ENCODE measurements around the gene KIAA0753.

DNA sequence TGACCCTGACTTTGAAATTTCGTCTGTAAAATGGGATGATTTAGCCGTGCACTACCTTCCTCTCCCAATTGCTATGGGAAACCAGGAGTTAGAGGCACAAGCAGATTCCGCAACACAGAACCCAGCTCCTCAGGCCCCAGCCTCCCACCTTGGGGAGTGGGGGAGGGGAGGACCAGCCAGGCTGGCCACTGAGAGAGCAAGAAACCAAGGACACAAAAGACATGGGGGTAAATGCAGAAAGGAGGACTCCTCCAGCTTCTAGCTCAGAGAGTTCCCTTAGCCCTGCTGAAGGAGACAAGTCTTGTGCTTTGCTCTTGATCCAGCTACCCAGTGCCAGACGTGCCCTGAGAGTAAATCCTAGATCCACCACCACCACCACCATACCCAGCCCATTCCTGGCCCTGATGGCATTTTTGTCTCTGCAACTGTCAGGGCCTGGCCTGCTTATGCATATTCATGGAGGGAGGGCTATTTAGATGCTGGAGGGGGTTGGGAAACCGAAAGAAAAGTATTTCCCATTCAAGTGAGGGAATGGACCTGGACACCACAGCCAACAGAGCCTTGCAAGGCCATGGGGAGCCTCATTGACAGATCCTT is 110.1 kb downstream of the KIAA0753 start:
- TF ChIP-seq, protein P1, sequence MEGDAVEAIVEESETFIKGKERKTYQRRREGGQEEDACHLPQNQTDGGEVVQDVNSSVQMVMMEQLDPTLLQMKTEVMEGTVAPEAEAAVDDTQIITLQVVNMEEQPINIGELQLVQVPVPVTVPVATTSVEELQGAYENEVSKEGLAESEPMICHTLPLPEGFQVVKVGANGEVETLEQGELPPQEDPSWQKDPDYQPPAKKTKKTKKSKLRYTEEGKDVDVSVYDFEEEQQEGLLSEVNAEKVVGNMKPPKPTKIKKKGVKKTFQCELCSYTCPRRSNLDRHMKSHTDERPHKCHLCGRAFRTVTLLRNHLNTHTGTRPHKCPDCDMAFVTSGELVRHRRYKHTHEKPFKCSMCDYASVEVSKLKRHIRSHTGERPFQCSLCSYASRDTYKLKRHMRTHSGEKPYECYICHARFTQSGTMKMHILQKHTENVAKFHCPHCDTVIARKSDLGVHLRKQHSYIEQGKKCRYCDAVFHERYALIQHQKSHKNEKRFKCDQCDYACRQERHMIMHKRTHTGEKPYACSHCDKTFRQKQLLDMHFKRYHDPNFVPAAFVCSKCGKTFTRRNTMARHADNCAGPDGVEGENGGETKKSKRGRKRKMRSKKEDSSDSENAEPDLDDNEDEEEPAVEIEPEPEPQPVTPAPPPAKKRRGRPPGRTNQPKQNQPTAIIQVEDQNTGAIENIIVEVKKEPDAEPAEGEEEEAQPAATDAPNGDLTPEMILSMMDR (IDR thresholded peaks at IDR 0.05), result no peak
- TF ChIP-seq POLR2A (IDR thresholded peaks at IDR 0.05) (no peak), EP300 (IDR thresholded peaks at IDR 0.05) (no peak)
